Measurements from ENCODE around the gene IGFLR1. TPM values are rescaled to one million over a fixed set of nuclear protein-coding genes. Genes with fewer than 3 reads are reported as not detected.

The IGFLR1 gene
- polyA plus RNA-seq, 1 donor from 2014 or later, result 4.6 TPM

DNA sequence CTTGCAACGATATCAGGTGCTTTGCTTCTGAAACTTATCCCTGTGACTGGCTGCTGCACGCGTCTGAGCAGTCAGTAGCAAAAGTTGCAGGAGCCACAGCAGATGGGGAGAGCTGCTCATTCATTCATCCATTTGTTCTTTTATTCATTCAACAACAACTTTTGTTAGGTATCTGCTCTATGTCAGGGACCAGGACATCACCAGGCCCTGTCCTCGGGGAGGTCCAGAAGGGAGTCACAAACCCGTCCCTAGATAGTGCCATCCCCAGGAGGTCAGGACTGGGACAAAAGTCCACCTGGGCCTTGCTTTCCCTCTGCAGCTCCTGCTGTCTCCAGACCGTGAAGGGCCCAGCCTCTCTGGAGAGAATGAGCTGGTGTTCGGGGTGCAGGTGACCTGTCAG, 35.7 kb upstream of the IGFLR1 start:
- H3K9me2 ChIP-seq (ENCODE audit: insufficient read depth, low read length), result no peaks in the 10 kb centered on the region
- H3K27me3 ChIP-seq (ENCODE audit: insufficient read depth, low read depth, low read length), result no peaks in the 10 kb centered on the region
- H3F3A ChIP-seq (ENCODE audit: insufficient read depth, low read length, poor library complexity, severe bottlenecking), result no peaks in the 10 kb centered on the region
- H3K4me3 ChIP-seq (ENCODE audit: low read length), result peak overlapping the region; percentile 86
- peak overlapping the region; percentile 99 for H3K4me2 ChIP-seq (ENCODE audit: low read length)
- H3K27ac ChIP-seq (ENCODE audit: low read length), result no peak overlapping the region
- H4K20me1 ChIP-seq (ENCODE audit: insufficient read depth), result no peaks in the 10 kb centered on the region
- H3K9me3 ChIP-seq (ENCODE audit: low read length), result no peaks in the 10 kb centered on the region
- no peak overlapping the region for H2AFZ ChIP-seq (ENCODE audit: low read depth, low read length)
- H3K79me2 ChIP-seq (replicated peaks; ENCODE audit: insufficient read depth, low read length), result peaks cover 25% of the 10 kb centered on the region
- no peak for TF ChIP-seq MXI1 (conservative IDR thresholded peaks at IDR 0.05; ENCODE audit: poor library complexity, severe bottlenecking)
- TF ChIP-seq, protein P1, sequence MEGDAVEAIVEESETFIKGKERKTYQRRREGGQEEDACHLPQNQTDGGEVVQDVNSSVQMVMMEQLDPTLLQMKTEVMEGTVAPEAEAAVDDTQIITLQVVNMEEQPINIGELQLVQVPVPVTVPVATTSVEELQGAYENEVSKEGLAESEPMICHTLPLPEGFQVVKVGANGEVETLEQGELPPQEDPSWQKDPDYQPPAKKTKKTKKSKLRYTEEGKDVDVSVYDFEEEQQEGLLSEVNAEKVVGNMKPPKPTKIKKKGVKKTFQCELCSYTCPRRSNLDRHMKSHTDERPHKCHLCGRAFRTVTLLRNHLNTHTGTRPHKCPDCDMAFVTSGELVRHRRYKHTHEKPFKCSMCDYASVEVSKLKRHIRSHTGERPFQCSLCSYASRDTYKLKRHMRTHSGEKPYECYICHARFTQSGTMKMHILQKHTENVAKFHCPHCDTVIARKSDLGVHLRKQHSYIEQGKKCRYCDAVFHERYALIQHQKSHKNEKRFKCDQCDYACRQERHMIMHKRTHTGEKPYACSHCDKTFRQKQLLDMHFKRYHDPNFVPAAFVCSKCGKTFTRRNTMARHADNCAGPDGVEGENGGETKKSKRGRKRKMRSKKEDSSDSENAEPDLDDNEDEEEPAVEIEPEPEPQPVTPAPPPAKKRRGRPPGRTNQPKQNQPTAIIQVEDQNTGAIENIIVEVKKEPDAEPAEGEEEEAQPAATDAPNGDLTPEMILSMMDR (IDR thresholded peaks at IDR 0.05; ENCODE audit: poor library complexity, severe bottlenecking), result no peak
- no peak for TF ChIP-seq SMC3 (conservative IDR thresholded peaks at IDR 0.05; ENCODE audit: poor library complexity)
- no peak for TF ChIP-seq EP300 (conservative IDR thresholded peaks at IDR 0.05; ENCODE audit: poor library complexity, severe bottlenecking)
- TF ChIP-seq, protein P2, sequence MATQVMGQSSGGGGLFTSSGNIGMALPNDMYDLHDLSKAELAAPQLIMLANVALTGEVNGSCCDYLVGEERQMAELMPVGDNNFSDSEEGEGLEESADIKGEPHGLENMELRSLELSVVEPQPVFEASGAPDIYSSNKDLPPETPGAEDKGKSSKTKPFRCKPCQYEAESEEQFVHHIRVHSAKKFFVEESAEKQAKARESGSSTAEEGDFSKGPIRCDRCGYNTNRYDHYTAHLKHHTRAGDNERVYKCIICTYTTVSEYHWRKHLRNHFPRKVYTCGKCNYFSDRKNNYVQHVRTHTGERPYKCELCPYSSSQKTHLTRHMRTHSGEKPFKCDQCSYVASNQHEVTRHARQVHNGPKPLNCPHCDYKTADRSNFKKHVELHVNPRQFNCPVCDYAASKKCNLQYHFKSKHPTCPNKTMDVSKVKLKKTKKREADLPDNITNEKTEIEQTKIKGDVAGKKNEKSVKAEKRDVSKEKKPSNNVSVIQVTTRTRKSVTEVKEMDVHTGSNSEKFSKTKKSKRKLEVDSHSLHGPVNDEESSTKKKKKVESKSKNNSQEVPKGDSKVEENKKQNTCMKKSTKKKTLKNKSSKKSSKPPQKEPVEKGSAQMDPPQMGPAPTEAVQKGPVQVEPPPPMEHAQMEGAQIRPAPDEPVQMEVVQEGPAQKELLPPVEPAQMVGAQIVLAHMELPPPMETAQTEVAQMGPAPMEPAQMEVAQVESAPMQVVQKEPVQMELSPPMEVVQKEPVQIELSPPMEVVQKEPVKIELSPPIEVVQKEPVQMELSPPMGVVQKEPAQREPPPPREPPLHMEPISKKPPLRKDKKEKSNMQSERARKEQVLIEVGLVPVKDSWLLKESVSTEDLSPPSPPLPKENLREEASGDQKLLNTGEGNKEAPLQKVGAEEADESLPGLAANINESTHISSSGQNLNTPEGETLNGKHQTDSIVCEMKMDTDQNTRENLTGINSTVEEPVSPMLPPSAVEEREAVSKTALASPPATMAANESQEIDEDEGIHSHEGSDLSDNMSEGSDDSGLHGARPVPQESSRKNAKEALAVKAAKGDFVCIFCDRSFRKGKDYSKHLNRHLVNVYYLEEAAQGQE (IDR thresholded peaks at IDR 0.05; ENCODE audit: borderline replicate concordance), result no peak
- TF ChIP-seq POLR2AphosphoS5 (IDR thresholded peaks at IDR 0.05), result no peak
- no peak for TF ChIP-seq TAF1 (IDR thresholded peaks at IDR 0.05; ENCODE audit: low read depth)
- no peak for TF ChIP-seq RAD21 (conservative IDR thresholded peaks at IDR 0.05)
- TF ChIP-seq EZH2 (IDR thresholded peaks at IDR 0.05; ENCODE audit: borderline replicate concordance, insufficient read depth, low read length, poor library complexity, severe bottlenecking), result no peak
- H3K9ac ChIP-seq (ENCODE audit: low read length), result peak overlapping the region; percentile 93
- no peaks in the 10 kb centered on the region for H3K36me3 ChIP-seq (ENCODE audit: insufficient read depth, low read length)

DNA sequence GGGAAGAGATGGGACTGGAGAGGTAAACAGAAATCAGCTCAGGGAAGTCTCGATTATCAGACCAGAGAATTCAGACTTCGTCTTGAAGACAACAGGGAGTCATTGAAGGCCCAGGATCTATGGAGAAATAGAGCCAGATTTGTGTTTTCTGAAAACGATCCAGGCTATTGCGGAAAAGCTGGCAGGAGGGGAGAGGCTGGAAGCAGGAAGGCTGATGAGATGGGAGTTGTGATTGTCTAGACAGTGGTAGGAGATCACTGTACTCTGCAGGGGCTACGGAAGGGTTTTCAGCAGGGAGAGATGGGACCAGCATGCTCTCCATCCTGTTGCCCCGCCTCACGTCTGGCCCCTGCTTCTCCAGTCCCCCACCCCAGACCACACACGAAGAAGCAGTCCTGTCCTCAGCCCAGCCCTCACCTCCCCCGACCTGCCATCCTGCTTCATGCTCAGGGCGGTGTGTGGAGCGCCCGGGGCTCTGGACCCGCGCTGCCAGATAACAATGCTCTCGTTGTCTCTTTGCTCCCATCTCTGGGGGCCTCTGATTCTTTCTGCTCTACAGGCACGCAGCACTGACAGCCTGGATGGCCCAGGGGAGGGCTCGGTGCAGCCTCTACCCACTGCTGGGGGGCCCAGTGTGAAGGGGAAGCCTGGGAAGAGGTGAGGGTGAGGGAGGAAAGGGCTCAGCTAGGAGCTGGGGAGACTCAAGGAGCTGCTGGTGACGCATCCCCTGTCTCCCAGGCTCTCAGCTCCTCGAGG, 35.0 kb upstream of the IGFLR1 start:
- Histone ChIP-seq H3K9ac (ENCODE audit: low read length) (peak overlapping the region; percentile 93), H3K27me3 (ENCODE audit: insufficient read depth, low read depth, low read length) (no peaks in the 10 kb centered on the region), H3K27ac (ENCODE audit: low read length) (no peak overlapping the region)

More for the DNA sequence above, 35.0 kb upstream of the IGFLR1 start:
- H4K20me1 ChIP-seq (ENCODE audit: insufficient read depth), result no peaks in the 10 kb centered on the region
- no peaks in the 10 kb centered on the region for H3K9me2 ChIP-seq (ENCODE audit: insufficient read depth, low read length)
- H3K4me3 ChIP-seq (ENCODE audit: low read length), result peak overlapping the region; percentile 86
- no peaks in the 10 kb centered on the region for H3F3A ChIP-seq (ENCODE audit: insufficient read depth, low read length, poor library complexity, severe bottlenecking)
- H3K36me3 ChIP-seq (ENCODE audit: insufficient read depth, low read length), result no peaks in the 10 kb centered on the region
- no peak for TF ChIP-seq POLR2AphosphoS5 (IDR thresholded peaks at IDR 0.05)
- no peak for TF ChIP-seq TAF1 (IDR thresholded peaks at IDR 0.05; ENCODE audit: low read depth)
- peak overlapping the region; percentile 99 for H3K4me2 ChIP-seq (ENCODE audit: low read length)
- peaks cover 25% of the 10 kb centered on the region for H3K79me2 ChIP-seq (replicated peaks; ENCODE audit: insufficient read depth, low read length)
- H2AFZ ChIP-seq (ENCODE audit: low read depth, low read length), result no peak overlapping the region
- no peaks in the 10 kb centered on the region for H3K9me3 ChIP-seq (ENCODE audit: low read length)
